Limb (tissue), 2 donors: ENCODE data around the gene LRRC8D.
A peak's percentile ranks its signal among the peaks of the same experiment; 100 is the strongest.

ENCODE experiments used
- DNase-seq, 2 donors: peaks; one replicate each; pipeline ENCODE4 v3.0.0-alpha.2; 2016; ENCODE audit errors: extremely low spot score in 2 of 2

Gene LRRC8D

DNA sequence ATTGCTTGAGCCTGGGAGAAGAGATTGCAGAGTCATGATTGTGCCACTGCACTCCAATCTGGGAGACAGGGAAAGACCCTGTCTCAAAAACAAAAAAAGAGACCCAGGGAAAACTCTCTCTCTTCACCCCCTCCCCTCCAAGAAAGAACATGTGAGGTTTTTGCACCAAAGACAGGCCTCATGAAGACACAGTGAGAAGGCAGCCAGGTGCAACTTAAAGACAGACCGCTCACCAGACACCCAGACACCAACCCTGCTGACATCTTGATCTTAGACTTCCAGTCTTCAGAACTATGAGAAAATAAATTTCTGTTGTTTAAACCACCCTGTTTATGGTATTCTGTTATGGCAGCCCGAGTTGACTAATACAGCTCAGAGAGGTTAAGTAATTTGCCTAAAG lies 13.3 kb upstream of the LRRC8D start:
- no peak for DNase-seq

DNA sequence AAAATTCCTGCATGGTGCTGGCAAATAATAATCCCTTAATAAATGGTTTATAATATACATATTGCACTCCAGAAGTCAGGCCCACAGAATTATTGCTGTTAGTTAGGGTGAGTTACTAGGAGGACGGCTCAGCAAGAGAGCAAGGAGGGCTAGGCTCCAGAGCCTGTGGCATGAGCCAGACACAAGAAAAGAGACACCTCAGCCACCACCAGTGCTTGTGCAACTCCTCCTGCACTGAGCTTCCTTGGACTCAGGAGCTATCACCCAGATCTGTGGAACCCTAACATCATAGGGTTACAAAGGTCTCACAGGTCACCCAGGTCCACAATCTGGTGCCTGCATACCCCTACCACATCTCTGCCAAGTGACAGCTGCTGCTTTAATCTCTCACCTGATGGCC lies 12.8 kb upstream of the LRRC8D start:
- no peak for DNase-seq

DNA sequence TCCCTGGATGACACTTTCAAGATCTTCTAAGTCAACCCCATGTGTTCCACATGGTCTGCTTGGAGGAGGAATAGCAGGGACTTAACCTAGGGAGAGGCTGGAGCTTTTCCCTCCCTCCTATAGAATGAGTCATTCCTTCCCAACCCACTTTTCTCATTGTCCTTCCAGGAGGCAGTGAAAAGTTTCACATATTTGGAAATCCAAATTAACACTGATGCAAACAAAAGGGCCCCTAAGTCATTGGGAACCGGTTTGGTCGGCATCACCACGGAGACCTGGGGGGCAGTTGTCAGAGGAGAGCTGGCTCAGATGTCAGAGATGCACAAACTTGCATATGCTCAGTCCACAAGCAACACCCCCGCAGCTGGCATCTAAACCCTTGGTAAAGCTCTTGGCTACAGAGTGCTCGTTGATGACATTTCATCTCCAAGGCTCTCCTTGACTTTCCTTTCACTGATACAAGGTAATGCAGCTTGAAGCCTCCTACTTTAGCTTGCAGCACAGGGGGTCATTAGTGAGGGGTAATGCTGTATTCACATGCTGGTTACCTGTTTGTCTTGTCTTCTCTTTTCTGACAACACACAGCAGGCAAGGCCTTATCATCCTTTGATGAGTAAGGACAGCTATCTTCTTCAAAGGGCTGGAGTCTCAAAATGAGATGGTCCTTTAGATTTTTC lies 12.3 kb upstream of the LRRC8D start:
- no peak for DNase-seq

DNA sequence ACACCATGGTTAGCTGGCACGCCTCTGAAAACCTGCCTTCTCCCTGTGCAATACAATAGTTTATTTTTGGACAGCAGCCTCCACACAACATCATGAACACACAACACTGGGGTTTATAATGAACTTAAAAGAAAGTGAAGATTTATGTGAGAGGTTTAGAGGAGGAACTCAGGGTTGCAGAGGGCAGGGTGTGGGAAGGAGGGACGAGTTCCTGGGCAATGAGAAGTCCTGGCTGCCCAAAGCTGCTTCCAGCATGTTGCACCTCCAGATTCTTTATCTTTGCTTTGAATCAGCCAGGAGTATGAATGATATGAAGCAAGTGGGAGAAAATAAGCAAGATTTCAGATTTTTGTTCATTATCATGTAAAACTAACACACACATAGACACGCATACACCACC lies 11.3 kb upstream of the LRRC8D start:
- DNase-seq: no peak

DNA sequence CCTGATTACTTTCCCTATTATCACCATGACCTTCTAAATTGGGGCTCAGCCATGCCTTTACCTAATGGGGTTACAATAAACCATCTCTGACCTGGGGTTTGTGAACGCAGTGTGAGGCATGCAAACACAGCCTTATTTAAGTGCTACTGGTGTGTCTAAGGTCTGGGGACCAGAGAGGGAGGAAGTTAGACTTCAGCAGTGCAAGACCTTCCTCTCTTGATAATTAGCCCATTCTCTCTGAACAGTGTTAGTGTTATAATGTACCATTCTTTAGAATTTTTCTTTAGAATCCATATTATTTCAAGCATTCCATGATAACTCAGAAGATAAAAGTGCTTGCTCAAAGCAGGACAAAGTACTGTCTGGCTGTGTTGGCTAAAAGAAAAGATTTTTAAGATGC lies 10.5 kb upstream of the LRRC8D start:
- DNase-seq: no peak

DNA sequence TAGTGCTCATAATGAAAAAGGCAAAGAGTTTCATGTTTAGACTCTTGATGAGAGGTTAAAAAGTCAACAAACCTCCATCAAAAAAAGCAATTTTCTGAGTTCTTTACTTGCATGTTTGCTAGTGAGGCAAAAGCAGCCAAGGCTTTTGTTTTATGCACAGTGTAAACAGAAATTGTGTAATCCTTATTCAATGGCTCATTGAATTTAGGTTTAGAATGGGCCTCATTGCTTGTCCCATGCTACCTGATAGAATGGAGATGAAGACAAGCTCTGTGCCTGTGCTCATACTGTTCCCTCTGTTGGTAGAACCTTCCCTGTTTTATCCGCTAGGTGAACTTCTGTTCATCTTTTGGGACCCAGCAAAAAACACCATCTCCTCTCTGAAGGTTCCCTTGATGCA lies 10.0 kb upstream of the LRRC8D start:
- DNase-seq: no peak

DNA sequence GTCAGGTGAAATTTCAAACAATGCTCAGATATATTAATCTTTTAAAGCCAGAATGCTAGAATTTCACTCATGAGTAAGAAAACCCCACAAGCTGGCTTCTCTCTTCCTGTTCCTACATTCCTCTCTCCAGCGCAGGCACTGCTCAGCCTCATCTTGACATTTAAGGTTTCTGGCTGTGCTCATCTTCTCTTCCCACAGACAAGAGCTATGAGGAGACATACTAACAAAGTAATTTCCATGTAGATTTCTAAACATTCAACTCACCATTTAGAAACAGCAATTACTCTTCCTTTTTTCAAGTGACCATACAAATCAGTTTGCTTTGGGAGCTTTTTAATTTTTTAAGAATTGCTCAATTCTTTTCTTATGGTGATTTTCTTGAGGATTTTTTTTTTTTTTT lies 7.8 kb upstream of the LRRC8D start:
- DNase-seq: no peak

DNA sequence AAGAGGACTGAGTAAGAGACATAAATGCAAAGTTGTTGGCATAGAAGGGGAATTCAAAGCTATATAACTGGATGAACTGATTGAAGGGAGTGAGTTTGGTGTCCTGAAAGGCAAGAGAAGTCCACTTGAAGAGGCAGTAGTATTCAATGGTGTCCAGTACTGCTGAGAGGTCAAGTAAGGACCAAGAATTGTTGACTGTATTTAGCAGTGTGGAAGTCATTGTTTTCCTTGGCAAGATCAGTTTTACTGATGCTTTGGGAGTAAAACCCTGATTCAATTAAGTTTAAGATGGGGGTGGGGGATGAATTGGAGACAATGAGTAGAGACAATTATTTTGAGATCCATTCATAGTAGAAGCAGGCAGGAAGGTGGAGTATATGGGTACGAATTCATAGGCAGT lies 5.8 kb upstream of the LRRC8D start:
- DNase-seq: no peak

DNA sequence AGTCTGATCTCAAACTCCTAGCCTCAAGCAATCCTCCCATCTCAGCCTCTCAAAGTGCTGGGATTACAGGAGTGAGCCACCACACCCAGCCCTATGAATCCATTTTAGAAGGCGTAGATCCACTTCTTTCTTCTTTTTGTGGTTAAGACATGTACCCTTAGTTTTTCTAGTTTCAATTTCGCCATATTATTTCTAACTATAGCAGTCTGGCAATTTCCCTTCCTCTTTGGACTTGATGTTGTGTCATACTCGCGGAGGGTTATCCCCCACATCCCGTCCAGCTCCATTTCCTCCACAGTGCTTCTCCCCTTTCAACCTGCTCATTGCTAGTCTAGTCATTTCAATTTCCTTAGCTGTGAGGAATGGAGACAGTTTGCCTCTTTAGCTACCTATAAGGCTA lies 5.2 kb upstream of the LRRC8D start:
- DNase-seq: no peak

DNA sequence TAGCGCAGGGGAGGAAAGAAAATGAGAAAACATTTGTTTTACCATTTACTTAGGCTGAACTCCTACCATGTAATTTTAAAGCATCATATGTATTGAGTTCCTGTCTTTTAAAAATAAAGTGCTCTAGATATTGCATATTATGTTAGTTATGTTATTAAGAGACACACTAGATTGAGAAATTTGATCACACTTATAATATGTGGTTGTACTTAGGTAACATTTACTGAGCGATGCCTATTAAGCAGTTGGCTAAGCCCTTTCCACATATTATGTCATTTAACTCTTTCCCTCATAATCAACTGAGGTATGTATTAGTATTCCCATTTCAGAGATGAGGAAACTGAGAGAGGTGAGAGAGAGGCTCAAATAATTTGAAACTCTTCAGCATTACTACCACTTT lies 4.5 kb upstream of the LRRC8D start:
- no peak for DNase-seq

DNA sequence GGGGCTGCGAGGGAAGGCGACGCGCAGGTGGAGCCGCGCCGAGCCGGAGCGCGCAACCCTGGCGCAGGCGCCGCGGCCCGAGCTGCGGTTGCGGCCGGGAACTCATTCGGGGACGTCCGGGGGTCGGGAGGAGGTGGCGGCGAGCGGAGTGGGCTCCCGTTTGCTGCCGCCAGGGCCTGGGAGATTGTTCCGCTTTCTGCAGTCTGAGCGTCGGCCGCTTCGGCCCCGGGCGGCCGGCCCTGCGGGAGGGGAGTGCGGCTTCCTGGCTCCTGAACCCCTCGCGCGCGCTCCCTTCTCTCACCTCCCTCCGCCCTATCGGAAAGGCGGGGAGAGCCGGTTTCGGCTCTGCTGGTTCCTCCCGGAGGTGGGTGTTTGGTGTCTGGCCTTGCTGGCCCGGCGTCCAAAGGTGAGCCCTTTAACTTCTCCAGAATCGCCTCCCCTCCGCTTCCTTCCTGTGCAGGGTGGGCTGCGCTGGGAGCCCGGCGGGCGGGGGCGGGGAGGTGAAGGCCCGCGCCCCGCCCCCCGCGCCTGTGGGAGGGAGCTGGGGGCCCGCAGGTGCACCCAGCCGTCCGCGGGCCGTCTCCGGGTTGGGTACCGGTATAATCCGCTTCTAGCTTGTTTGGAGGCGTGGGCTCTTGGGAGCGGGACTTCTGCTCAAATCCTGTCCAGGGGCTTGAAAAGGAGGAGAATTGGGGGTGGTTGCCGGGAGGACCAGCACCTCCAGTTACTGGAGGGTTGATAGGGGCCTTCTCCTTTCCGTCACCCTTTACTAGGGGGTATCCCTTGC lies 683 bp downstream of the LRRC8D start:
- peak in 1 of 2 donors; percentile 70 for DNase-seq

DNA sequence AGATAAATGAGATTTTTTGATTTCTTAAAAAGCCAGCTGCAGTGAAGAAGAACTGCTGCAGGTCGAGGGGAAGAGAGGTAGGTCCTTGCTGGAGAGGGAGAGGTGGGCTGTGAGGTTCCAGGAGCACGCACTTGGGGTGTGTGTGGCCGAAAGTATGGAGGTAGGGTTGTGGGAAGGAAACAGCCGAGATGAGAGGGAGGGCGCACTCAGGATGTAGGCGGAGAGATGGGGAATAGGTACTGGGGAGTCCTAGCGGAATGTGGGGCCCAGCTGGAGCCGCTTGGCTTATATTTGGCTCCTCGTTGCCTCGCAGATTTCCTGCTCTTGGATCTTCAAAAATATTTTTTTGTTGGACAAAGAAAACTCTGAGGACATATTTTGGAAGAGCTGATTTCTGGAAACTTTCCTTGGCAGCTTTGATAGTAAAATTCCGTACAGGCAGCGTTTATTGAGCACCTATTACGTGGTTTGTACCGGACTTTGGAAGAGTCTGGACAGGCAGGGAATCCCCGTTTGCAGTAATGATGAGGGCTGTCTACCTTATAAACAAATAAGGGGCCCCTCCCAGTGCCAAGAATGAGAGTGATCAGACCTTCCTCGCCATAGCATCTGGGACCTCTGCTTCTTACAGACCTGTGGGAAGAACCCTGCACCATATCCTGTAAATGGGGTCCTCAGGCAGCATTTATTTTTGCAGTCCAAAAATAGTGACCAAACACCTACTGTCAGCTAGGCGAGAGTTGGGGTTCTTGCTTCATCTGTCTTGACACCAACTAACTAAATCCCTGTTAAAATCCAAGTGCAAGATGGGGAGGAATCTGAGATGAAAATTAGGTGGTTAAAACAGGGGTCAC lies 1.5 kb downstream of the LRRC8D start:
- DNase-seq: peak in 1 of 2 donors; percentile 28

DNA sequence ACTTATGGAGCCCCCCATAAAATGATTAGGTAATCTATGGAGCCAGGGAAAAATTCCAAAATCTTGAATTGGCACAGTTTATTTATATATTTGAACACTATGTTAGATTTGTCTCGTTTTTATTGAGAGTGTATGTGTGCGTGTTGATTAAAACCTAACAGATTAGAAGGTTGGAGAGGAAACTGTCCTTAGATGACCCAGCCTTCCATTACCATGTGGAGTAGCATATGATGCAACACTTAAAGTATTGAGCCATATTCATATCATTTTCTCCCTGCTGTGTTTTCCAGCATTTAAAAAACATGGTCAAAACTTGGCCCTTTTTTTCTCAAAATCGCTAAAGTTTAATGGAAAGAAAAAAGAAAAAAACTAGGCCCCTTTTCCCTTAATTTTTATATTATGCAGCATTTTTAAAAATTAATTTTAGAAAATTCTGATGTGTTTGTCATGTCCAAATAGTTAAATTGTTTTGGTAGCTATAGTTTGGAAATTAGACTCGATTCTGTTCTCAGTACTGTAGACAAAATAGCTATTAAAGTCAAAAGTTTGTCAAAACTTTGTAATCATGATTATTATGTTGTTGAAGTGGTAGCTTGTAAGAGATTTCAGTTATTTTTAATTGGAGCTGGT lies 2.3 kb downstream of the LRRC8D start:
- no peak for DNase-seq

DNA sequence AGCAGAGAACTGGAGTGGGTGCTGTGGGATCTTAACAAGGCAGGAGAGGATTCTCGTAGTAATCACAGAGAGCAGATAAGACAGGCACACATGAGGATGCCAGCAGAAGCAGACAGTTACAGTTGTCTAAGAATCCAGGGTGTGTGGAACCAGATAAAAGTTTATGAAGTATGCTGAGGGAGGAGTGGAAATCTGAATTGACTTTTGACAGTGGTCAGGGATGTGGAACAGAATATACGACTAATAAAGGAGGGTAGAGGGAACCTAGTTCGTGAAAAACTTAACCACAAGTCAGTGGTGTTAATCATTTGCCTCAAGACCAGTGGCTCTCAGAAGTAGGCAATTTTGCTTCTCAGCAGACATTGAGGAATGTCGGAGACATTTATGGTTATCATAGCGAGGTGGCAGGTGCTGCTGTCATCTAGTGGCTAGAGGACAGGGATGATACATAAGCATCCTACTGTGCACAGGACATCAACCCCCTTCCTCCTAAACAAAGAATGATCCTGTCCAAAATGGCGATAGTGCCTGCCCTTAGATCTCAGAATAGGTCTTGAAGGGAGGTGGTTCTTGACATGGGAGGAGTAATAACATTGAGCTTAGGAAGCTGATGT lies 3.0 kb downstream of the LRRC8D start:
- DNase-seq: no peak

DNA sequence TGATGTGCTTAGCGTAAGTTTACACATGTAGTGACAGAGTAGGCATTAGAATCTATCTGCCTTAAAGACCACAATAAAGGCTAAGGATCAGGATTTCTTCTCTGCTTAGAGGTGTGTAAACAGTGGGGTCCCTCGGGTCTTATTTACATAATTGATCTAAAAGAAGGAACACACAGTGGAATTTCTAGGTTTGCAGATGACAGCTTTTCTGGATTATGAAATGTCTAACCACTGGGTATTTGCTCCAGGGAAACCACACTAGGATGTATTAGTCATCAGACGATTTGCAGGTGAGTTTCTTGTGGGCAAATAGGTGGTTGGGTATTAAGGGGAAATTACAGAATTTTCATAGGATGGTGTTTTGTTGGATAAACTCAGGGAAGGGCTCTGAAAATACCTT lies 5.8 kb downstream of the LRRC8D start:
- no peak for DNase-seq

DNA sequence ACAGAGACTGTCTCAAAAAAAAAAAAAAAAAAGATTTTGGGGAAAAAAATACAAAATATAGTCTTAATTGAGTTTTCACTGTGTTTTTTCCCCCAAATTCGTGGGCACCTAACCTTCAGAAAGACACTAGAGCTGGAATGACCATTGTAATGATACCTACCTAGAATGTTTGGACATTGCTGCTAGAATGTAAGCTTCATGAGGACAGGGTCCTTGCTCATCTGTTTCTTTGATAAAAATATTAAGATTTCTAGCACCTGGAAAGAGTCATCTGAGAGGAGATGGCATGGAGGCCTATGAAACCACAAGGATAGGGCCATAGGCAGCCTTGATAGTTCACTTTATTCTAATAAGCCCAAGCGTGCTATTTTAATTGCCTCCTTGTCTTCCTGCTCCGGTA lies 6.5 kb downstream of the LRRC8D start:
- DNase-seq: no peak

DNA sequence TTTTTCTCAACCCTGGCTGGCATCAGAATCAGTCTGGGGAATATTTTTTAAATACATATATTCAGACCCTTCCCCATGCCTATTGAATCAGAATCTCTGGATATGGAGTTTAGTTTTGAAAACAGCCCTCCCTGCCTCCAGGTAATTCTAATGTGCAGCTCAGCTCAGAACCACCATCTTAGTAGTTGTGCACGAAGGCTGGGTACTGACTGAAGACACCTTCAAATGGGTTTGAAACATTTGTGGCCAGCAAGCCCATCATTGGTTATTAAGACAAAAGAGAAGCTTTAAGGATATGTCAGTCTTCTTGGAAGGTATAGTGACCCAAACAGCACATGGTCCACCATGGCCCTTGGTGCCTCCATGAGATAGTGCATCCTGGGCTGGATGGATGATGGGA lies 7.1 kb downstream of the LRRC8D start:
- no peak for DNase-seq

DNA sequence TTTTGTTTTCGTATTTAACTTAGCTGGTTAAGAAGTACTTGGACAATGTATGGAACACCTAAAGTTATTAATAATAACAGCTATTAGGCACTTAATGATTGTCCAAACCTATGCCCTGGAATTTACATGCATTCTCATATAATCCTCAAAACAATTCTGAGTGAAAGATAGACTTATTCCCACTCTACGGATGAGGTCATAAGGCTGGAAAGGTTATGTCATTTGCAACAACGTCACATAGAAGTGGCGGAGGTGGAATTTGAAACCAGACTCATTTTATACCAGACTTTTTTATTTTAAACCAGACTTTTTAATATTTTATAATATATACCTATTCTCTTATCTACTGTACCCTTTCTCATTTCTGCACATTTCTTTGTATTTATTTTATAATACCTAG lies 8.4 kb downstream of the LRRC8D start:
- DNase-seq: no peak

DNA sequence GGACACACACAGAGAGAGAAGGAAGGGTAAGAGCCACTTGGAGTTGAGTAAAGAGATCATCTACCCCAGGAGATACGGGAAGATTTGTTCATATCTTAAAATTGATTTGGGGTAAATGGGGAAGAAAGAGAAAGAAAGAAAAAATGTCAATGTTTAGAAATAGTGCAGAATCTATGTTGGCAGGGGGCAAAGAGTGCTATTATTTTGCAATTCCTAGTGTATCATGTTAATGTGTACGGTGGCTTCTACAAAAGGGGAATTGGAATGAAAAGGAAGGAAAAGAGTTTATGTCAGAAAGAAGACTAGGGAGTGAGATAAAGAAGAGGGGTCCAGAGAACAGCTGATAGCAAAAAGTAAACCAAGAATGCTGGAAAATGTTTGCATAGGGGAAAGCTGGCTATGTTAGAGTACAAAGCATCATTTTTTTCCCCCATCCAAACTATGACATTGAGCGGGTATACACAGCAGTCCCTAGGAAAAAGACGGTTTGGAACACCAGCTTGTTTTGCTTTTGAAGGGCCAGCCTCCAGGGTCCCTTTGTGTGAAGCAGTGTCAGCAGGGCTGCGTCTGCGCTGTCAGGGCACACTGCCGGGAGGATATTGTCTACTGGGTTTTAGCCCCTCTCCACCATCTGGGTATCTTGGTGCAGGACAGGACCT lies 10.8 kb downstream of the LRRC8D start:
- DNase-seq: peak in 1 of 2 donors; percentile 32

DNA sequence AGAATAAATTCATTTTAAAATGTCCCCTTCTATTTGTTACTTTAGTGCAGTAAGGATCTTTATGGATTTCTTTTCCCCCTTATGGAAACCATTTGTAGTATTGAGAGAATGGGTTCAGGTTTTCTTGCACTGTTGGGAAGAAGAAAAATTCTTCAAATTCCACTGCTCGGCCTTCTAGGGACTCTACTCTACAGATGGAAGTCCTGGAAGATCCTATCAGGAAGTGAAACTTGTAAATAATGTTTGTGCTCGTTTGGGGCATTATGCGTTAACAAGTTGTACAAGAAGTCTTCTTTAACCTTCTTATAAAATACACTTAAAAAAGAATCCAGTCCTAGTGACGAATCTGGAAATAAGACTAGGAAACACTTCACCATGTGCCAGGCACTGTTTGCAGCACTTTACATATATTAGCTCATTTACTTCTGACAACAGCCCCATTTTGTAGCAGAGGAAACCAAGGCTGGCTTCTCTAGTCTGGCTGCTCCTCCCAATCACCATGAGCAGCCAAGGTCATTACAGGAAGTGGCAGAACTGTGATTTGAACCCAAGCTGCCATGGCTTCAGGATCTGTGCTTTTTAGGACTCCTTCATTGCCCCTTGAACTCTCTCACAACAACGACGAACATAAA lies 11.8 kb downstream of the LRRC8D start:
- no peak for DNase-seq
